Caco-2 (cell line): ENCODE results near the gene GGCX. TPM values are rescaled to one million over a fixed set of nuclear protein-coding genes. Genes with fewer than 3 reads are reported as not detected.

Experiments used
- BruUV-seq: library from RNA; stranded (reverse); fragments of 400-500 nt; replicated peaks from 2 replicates; lab custom pipeline; 2021; lab: Mats Ljungman, UMichigan
- CTCF ChIA-PET: fragments of 300-600 bp; sonication (Branson Sonifier 250); formaldehyde crosslinking; loops from one replicate; lab custom pipeline; 2022; ENCODE audit warnings: antibody characterized with exemption; lab: Charles Lee
- POLR2A ChIA-PET: fragments of 300-600 bp; sonication (Branson Sonifier 250); formaldehyde crosslinking; loops from one replicate; lab custom pipeline; 2022; ENCODE audit warnings: antibody characterized with exemption; lab: Charles Lee
- DNase-seq, 2 experiments: peaks; one replicate each; pipeline versions ENCODE4 v3.0.0 to v3.0.0-alpha.2; 2020 to 2022
- H3K27me3 ChIP-seq: replicated peaks from 2 replicates; pipeline ENCODE4 v1.6.0; 2011; ENCODE audit warnings: low read length; ENCODE audit not compliant: control insufficient read depth, insufficient read depth
- H3K36me3 ChIP-seq: 2 replicates; pipeline ENCODE4 v1.5.1; 2011; ENCODE audit warnings: low read length; ENCODE audit not compliant: control insufficient read depth, insufficient read depth
- H3K4me1 ChIP-seq: fragments of 250-450 bp; sonication (Bioruptor Pico); 2 replicates; pipeline ENCODE4 v1.5.1; 2020; ENCODE audit warnings: mild to moderate bottlenecking
- H3K4me3 ChIP-seq: 2 replicates; pipeline ENCODE4 v1.5.1; 2011; ENCODE audit warnings: low read depth, mild to moderate bottlenecking, control low read depth, low read length
- H3K9me3 ChIP-seq: fragments of 250-450 bp; sonication (Bioruptor Pico); 2 replicates; pipeline ENCODE4 v1.5.1; 2020; ENCODE audit warnings: mild to moderate bottlenecking, moderate library complexity
- H3K27ac Mint-ChIP-seq: one replicate; pipeline ENCODE4 v1.8.0; 2022; ENCODE audit warnings: mixed read lengths; ENCODE audit not compliant: unreplicated experiment
- H3K27me3 Mint-ChIP-seq: one replicate; pipeline ENCODE4 v1.8.0; 2022; ENCODE audit warnings: mixed read lengths; ENCODE audit not compliant: insufficient read depth, unreplicated experiment
- H3K36me3 Mint-ChIP-seq: one replicate; pipeline ENCODE4 v1.8.0; 2022; ENCODE audit warnings: mild to moderate bottlenecking, mixed read lengths; ENCODE audit not compliant: insufficient read depth, unreplicated experiment
- H3K4me1 Mint-ChIP-seq: one replicate; pipeline ENCODE4 v1.8.0; 2022; ENCODE audit warnings: low read depth, mixed read lengths; ENCODE audit not compliant: unreplicated experiment
- H3K4me3 Mint-ChIP-seq: one replicate; pipeline ENCODE4 v1.8.0; 2022; ENCODE audit warnings: mild to moderate bottlenecking, moderate library complexity, mixed read lengths; ENCODE audit not compliant: unreplicated experiment
- H3K9me3 Mint-ChIP-seq: one replicate; pipeline ENCODE4 v1.8.0; 2022; ENCODE audit warnings: mixed read lengths; ENCODE audit not compliant: unreplicated experiment
- CTCF ChIP-seq, 2 experiments: fragments of 200-600 bp in 1 of 2; IDR thresholded peaks; 1 replicate in 1 of 2; 2 replicates in 1 of 2; pipeline versions ENCODE4 v1.5.1 to v1.8.0; 2011 to 2022; ENCODE audit warnings: antibody characterized with exemption in 1 of 2, control low read depth in 1 of 2, inconsistent platforms in 1 of 2, low read depth in 1 of 2, low read length in 1 of 2, mild to moderate bottlenecking in 1 of 2, moderate library complexity in 1 of 2; ENCODE audit not compliant: insufficient read depth in 1 of 2, severe bottlenecking in 1 of 2, unreplicated experiment in 1 of 2
- intact Hi-C: fragments of 100-400 bp; cut with micrococcal nuclease; formaldehyde crosslinking; loops from one replicate; pipeline ENCODE4 v1.10.0; 2022; ENCODE audit not compliant: unreplicated experiment
- total RNA-seq: library from RNA; stranded (reverse); gene quantifications from 2 replicates; pipeline ENCODE4 v1.2.3, GENCODE V29; 2022

Gene GGCX
- total RNA-seq, 1 experiment from 2014 or later: 96.8 TPM

GRCh38 chr2:85600951-85601770, 39.9 kb upstream of the GGCX start:
- peak overlapping the region; percentile 64 for H3K27ac Mint-ChIP-seq
- no peak for TF ChIP-seq CTCF (IDR thresholded peaks at IDR 0.05; ENCODE audit: insufficient read depth in 1 of 2, low read depth in 1 of 2, low read length in 1 of 2, severe bottlenecking in 1 of 2, unreplicated experiment in 1 of 2)
- Histone ChIP-seq H3K27me3 (no peaks in the 10 kb centered on the region), H3K36me3 (peaks cover 11% of the 10 kb centered on the region), H3K4me3 (peak overlapping the region; percentile 83), H3K9me3 (no peaks in the 10 kb centered on the region), H3K4me1 (peaks cover 17% of the 10 kb centered on the region; the same call in 1 of the 2 replicates)
- DNase-seq: no peak
- CTCF ChIA-PET: no interaction called here
- no peaks in the 10 kb centered on the region for H3K27me3 Mint-ChIP-seq
- BruUV-seq: TSS peak; percentile 24
- intact Hi-C loops: no loop called here
- peaks cover 39% of the 10 kb centered on the region for H3K36me3 Mint-ChIP-seq
- POLR2A ChIA-PET: no interaction called here
- H3K4me3 Mint-ChIP-seq: peak overlapping the region; percentile 87
- H3K4me1 Mint-ChIP-seq: peaks cover 13% of the 10 kb centered on the region
- H3K9me3 Mint-ChIP-seq: no peaks in the 10 kb centered on the region

DNA sequence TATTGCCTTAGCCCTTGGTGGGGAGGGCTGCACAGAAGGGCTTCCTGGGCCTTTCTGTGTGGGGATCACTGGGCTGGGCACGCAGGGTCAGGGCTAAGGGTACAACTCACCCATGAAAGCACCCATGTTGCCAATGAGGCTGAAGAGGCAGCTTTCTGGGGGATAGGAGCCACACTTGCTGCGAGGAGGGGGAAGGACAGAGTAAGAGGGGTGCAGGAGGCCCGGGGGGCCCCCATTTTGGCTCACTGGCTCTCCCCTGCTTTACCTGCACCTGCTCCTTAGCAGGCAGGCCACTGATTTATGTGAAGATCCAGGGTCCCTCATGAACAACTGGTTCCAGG, 38.9 kb upstream of the GGCX start:
- TF ChIP-seq CTCF (IDR thresholded peaks at IDR 0.05; ENCODE audit: insufficient read depth in 1 of 2, low read depth in 1 of 2, low read length in 1 of 2, severe bottlenecking in 1 of 2, unreplicated experiment in 1 of 2): no peak
- intact Hi-C loops: no loop called here
- Histone ChIP-seq H3K27me3 (no peaks in the 10 kb centered on the region), H3K36me3 (peaks cover 11% of the 10 kb centered on the region), H3K4me1 (peaks cover 13% of the 10 kb centered on the region; the same call in 1 of the 2 replicates), H3K4me3 (no peak overlapping the region), H3K9me3 (no peaks in the 10 kb centered on the region)
- peaks cover 48% of the 10 kb centered on the region for H3K36me3 Mint-ChIP-seq
- H3K9me3 Mint-ChIP-seq: no peaks in the 10 kb centered on the region
- ChIA-PET CTCF (no interaction called here), POLR2A (no interaction called here)
- H3K27ac Mint-ChIP-seq: no peak overlapping the region
- no peaks in the 10 kb centered on the region for H3K27me3 Mint-ChIP-seq
- DNase-seq: no peak
- BruUV-seq: no TSS peak
- H3K4me3 Mint-ChIP-seq: no peak overlapping the region
- H3K4me1 Mint-ChIP-seq: peaks cover 13% of the 10 kb centered on the region

GRCh38 chr2:85599468-85600234, 38.4 kb upstream of the GGCX start:
- intact Hi-C loops: no loop called here
- H3K36me3 Mint-ChIP-seq: peaks cover 51% of the 10 kb centered on the region
- H3K9me3 Mint-ChIP-seq: no peaks in the 10 kb centered on the region
- ChIA-PET CTCF (no interaction called here), POLR2A (no interaction called here)
- Histone ChIP-seq H3K4me3 (no peak overlapping the region), H3K36me3 (peaks cover 11% of the 10 kb centered on the region), H3K9me3 (no peaks in the 10 kb centered on the region), H3K4me1 (peaks cover 14% of the 10 kb centered on the region; the same call in 1 of the 2 replicates), H3K27me3 (no peaks in the 10 kb centered on the region)
- DNase-seq: no peak
- peaks cover 17% of the 10 kb centered on the region for H3K4me1 Mint-ChIP-seq
- no peak for TF ChIP-seq CTCF (IDR thresholded peaks at IDR 0.05; ENCODE audit: insufficient read depth in 1 of 2, low read depth in 1 of 2, low read length in 1 of 2, severe bottlenecking in 1 of 2, unreplicated experiment in 1 of 2)
- no peak overlapping the region for H3K27ac Mint-ChIP-seq
- BruUV-seq: no TSS peak
- no peak overlapping the region for H3K4me3 Mint-ChIP-seq
- no peaks in the 10 kb centered on the region for H3K27me3 Mint-ChIP-seq
